ENCODE data around the gene PRKCI. TPM values are rescaled to one million over a fixed set of nuclear protein-coding genes. Genes with fewer than 3 reads are reported as not detected.

Gene PRKCI
- total RNA-seq (2022; extraction: Qiagen RNA extraction), result 13.8 to 17.6 TPM (median 16.3 TPM) in 5 replicates

GRCh38 chr3:170221924-170222646 lies at the start of gene PRKCI:
Gene PRKCI (plus strand): TSS chr3:170222424. CDS start chr3:170222670, 246 bp downstream.

DNA sequence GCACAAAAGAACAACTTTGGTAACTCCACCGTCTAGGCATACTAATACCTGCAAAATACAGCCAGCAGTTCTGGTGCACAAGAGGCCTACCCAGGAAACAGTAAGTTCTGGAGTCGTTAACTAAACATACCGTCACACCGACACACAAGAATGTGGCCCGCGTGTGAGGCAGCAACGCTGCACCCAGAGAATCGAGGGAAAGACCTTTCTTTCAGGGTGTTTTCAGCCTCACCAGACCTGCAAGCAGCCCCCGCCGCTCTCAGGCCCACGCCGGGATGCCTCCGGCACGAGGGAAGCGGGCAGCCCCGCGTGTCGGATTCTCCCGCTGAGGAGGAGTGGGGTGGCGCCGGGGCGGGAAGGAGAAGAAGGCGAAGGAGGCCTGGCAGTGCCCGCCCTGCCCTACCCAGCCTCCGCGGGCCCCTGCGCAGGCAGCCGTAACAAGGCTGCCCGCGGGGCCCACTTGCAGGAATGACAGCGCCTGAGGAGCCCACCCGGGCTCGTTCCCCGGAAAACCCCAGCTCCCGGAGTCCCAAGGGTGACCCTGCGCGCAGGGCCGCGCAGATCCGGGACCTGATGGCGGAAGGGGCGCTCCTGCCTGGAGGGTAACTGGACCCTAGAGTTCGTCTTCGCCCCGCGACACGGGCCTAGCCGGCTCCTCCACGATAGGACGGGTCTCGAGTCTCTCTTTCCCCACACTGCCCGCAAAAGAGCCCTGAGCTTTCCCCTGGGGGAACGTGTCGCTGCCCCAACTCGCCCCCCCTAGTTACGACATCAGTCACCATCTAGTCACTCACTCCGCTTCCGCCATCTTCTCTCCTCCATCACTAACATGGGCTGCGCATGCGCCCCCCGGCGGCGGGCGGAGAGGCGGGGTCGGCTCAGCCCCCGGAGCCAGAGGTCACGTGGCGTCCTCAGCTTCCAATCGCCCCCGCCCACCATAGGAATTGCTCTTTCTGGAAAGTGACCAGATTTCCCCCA lies 41.0 kb upstream of the PRKCI start, which contains the start of gene PHC3:
TSS of gene PHC3 (minus strand) at position 826 of the 978 bp plus-strand sequence. CDS start at position 808, 18 bp downstream.

Other genes starting within 250 kb of the PRKCI start
- 1.4 to 2.1 TPM (median 1.7 TPM) in 5 replicates for gene GPR160, start 184.4 kb upstream of the PRKCI start, total RNA-seq (2022; extraction: Qiagen RNA extraction)
- gene PHC3, start 40.7 kb upstream of the PRKCI start, total RNA-seq (2022; extraction: Qiagen RNA extraction), result 11.5 to 15.6 TPM (median 14.6 TPM) in 5 replicates
- gene SKIL, start 135.3 kb downstream of the PRKCI start, total RNA-seq (2022; extraction: Qiagen RNA extraction), result 18.8 to 38.2 TPM (median 23.6 TPM) in 5 replicates
- gene CLDN11, start 196.4 kb downstream of the PRKCI start, total RNA-seq (2022; extraction: Qiagen RNA extraction), result 0.07 to 0.15 TPM (median 0.12 TPM) in 5 replicates